Measurements from ENCODE around the gene BARHL1.
A peak's percentile ranks its signal among the peaks of the same experiment; 100 is the strongest.

BARHL1 gene

GRCh38 chr9:132541051-132541450, 41.4 kb upstream of the BARHL1 start:
- DNase-seq (ENCODE audit: low read depth): no peak
- TF ChIP-seq, protein P1, sequence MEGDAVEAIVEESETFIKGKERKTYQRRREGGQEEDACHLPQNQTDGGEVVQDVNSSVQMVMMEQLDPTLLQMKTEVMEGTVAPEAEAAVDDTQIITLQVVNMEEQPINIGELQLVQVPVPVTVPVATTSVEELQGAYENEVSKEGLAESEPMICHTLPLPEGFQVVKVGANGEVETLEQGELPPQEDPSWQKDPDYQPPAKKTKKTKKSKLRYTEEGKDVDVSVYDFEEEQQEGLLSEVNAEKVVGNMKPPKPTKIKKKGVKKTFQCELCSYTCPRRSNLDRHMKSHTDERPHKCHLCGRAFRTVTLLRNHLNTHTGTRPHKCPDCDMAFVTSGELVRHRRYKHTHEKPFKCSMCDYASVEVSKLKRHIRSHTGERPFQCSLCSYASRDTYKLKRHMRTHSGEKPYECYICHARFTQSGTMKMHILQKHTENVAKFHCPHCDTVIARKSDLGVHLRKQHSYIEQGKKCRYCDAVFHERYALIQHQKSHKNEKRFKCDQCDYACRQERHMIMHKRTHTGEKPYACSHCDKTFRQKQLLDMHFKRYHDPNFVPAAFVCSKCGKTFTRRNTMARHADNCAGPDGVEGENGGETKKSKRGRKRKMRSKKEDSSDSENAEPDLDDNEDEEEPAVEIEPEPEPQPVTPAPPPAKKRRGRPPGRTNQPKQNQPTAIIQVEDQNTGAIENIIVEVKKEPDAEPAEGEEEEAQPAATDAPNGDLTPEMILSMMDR (IDR thresholded peaks at IDR 0.05; ENCODE audit: low read depth, low read length, missing control alignments): no peak
- no peak overlapping the region for H3K4me3 ChIP-seq (ENCODE audit: low read depth, low read length)
- in situ Hi-C loops (cut with HindIII; ENCODE audit: low sequenced_read_pairs): no loop called here

GRCh38 chr9:132541870-132542830, 40.3 kb upstream of the BARHL1 start:
- in situ Hi-C loops (cut with HindIII; ENCODE audit: low sequenced_read_pairs): no loop called here
- H3K4me3 ChIP-seq (ENCODE audit: low read depth, low read length): no peak overlapping the region
- TF ChIP-seq, protein P1 (IDR thresholded peaks at IDR 0.05; ENCODE audit: low read depth, low read length, missing control alignments): no peak
- no peak for DNase-seq (ENCODE audit: low read depth)

DNA sequence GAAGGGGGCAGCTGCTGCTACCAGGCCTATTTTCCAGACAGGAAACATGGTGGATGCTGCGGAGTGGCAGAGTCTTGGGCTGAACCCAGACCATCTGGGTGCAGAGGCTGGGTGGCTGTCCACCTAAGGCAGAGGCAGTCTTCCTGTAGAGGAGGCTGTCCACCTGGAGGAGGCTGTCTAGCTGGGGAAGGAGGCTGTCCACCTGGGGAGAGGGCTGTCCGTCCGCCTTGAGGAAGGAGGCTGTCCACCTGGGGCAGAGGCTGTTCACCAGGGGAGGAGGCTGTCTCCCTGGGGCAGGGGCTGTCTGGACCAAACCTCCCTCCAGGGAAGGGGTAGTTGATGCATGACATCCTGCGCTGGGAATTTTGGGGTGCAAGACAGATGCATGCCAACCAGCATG, 39.2 kb upstream of the BARHL1 start:
- no peak for DNase-seq (ENCODE audit: low read depth)
- in situ Hi-C loops (cut with HindIII; ENCODE audit: low sequenced_read_pairs): no loop called here
- no peak overlapping the region for H3K4me3 ChIP-seq (ENCODE audit: low read depth, low read length)
- TF ChIP-seq, protein P1 (IDR thresholded peaks at IDR 0.05; ENCODE audit: low read depth, low read length, missing control alignments): no peak

- no peak overlapping the region for H3K4me3 ChIP-seq (ENCODE audit: low read depth, low read length)
- DNase-seq (ENCODE audit: low read depth): no peak
- in situ Hi-C loops (cut with HindIII; ENCODE audit: low sequenced_read_pairs): no loop called here
- TF ChIP-seq, protein P1 (IDR thresholded peaks at IDR 0.05; ENCODE audit: low read depth, low read length, missing control alignments): no peak
Observed at GRCh38 chr9:132543960-132544359, 38.4 kb upstream of the BARHL1 start.

DNA sequence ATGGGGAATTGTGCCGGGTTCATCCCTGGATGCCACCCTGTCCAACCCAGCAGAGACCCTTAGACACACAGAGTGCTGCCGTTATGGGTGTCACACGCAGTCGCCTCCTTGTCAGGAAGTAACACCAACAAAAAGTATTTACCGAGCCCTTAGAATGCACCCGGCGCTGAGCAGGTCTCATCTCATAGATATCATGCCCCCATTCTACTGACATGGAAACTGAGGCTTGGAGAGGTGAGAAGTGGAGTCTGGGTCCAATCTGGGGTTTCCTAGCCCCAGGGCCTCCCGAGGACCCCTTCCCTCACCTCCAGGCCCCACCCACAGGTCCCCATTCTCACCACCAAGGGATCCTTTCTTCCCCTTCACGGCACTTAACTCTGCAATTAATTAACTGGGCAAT, 36.8 kb upstream of the BARHL1 start:
- H3K4me3 ChIP-seq (ENCODE audit: low read depth, low read length): no peak overlapping the region
- in situ Hi-C loops (cut with HindIII; ENCODE audit: low sequenced_read_pairs): no loop called here
- TF ChIP-seq, protein P1 (IDR thresholded peaks at IDR 0.05; ENCODE audit: low read depth, low read length, missing control alignments): no peak
- DNase-seq (ENCODE audit: low read depth): no peak

DNA sequence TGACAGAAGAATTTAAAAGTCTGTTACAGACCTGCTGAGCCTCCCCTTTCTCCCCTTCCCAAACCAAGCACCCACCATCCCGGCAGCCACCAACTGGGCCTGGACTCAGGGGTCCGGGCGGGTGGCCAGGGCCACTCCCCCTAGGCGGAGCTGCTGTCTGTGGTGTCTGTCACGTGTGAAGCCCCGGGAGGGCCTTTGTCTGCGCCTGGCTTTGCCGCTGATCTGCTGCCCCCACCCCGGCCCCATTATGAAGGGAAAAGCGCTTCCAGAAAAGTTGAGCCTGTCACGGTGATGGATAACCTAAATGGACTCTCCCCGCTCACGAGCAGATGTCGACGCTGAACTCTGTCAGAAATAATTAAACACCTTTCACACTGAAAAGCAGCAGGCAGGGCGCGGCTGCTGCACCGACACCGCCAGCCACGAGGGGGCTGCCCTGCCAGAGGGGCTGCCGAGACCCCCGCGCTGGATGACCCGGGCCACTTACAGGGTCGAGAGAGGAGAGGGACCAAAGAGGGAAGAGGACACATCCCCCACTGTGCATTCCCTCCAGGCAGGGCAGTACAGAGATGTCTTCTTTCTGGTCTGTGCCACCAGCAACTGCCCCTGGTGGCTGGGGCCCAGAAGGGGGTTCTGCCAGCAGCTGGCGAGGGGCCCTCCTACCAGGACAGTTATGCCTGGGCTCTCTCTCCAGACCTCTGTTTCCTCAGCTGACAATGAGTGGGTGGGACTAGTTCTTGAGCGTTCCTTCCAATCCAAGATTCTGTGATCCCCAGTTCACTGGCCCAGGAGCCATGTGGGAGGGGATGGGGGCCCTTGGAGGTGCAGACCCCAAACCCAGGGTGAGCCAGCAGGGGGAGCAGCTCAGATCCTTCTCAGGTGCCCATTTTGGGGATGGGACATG, 36.0 kb upstream of the BARHL1 start:
- TF ChIP-seq, protein P1 (IDR thresholded peaks at IDR 0.05; ENCODE audit: low read depth, low read length, missing control alignments): peak; percentile 54
- peak; percentile 1 for DNase-seq (ENCODE audit: low read depth)
- H3K4me3 ChIP-seq (ENCODE audit: low read depth, low read length): peak overlapping the region; percentile 5
- in situ Hi-C loops (cut with HindIII; ENCODE audit: low sequenced_read_pairs): no loop called here

Measured in astrocyte of the cerebellum (primary cell).